MCF 10A (cell line): ENCODE results near the gene PARP9. TPM values are rescaled to one million over a fixed set of nuclear protein-coding genes. Genes with fewer than 3 reads are reported as not detected.

ENCODE experiments used
- BruUV-seq: library from RNA; stranded (reverse); fragments of 400-500 nt; replicated peaks from 2 replicates; lab custom pipeline; 2021; lab: Mats Ljungman, UMichigan
- CTCF ChIA-PET: fragments of 300-600 bp; sonication (Branson Sonifier 250); formaldehyde crosslinking; extraction: SDS; loops from one replicate; lab custom pipeline; 2021; ENCODE audit warnings: antibody characterized with exemption, inconsistent platforms; lab: Yijun Ruan, JAX
- POLR2A ChIA-PET: fragments of 300-600, 350-650 bp; sonication (Branson Sonifier 250); formaldehyde crosslinking; extraction: SDS; loops from one replicate; lab custom pipeline; 2020; ENCODE audit warnings: antibody characterized with exemption, inconsistent platforms; lab: Yijun Ruan, JAX
- DNase-seq: peaks from one replicate; pipeline ENCODE4 v3.0.0-alpha.2; 2018; ENCODE audit not compliant: unreplicated experiment
- H3K27ac Mint-ChIP-seq: one replicate; pipeline ENCODE4 v1.8.0; 2022; ENCODE audit warnings: mild to moderate bottlenecking, low read depth, mixed read lengths; ENCODE audit not compliant: unreplicated experiment
- H3K27me3 Mint-ChIP-seq: one replicate; pipeline ENCODE4 v1.8.0; 2022; ENCODE audit warnings: mixed read lengths; ENCODE audit not compliant: insufficient read depth, unreplicated experiment
- H3K36me3 Mint-ChIP-seq: one replicate; pipeline ENCODE4 v1.8.0; 2022; ENCODE audit warnings: mild to moderate bottlenecking, moderate library complexity, mixed read lengths; ENCODE audit not compliant: insufficient read depth, unreplicated experiment
- H3K4me1 Mint-ChIP-seq: one replicate; pipeline ENCODE4 v1.8.0; 2022; ENCODE audit warnings: mixed read lengths; ENCODE audit not compliant: insufficient read depth, unreplicated experiment
- H3K4me3 Mint-ChIP-seq: one replicate; pipeline ENCODE4 v1.8.0; 2022; ENCODE audit warnings: mild to moderate bottlenecking, moderate library complexity, mixed read lengths; ENCODE audit not compliant: unreplicated experiment
- H3K9me3 Mint-ChIP-seq: one replicate; pipeline ENCODE4 v1.8.0; 2022; ENCODE audit warnings: mixed read lengths; ENCODE audit not compliant: unreplicated experiment
- CTCF ChIP-seq: fragments of 200-600 bp; IDR thresholded peaks from one replicate; pipeline ENCODE4 v1.8.0; 2022; ENCODE audit warnings: antibody characterized with exemption, mild to moderate bottlenecking; ENCODE audit not compliant: unreplicated experiment
- intact Hi-C: fragments of 100-400 bp; cut with micrococcal nuclease; formaldehyde crosslinking; loops from 2 replicates; pipeline ENCODE4 v1.14.1; 2022
- total RNA-seq: library from RNA; stranded (reverse); gene quantifications from 2 replicates; pipeline ENCODE4 v1.2.3, GENCODE V29; 2022

The PARP9 gene
- total RNA-seq, 1 experiment from 2014 or later, result 6.3 TPM

- intact Hi-C loops, result no loop called here
- no peak for DNase-seq
- no peak overlapping the region for H3K4me3 Mint-ChIP-seq
- peaks cover 8% of the 10 kb centered on the region for H3K4me1 Mint-ChIP-seq
- no peak for TF ChIP-seq CTCF
- no peaks in the 10 kb centered on the region for H3K27me3 Mint-ChIP-seq
- H3K9me3 Mint-ChIP-seq, result no peaks in the 10 kb centered on the region
- no TSS peak for BruUV-seq
- ChIA-PET POLR2A (interaction anchor here (5.5 kb wide), 1 partner anchor 121 kb away, joined by 30 read pairs; the partner anchor contains the start of gene PARP14), CTCF (interaction anchor here (0.6 to 9.5 kb wide), 12 partner anchors 9 to 760 kb away, joined by 3 to 140 read pairs (median 3); partner anchors contain the start of gene PARP14)
- peaks cover 23% of the 10 kb centered on the region for H3K36me3 Mint-ChIP-seq
- H3K27ac Mint-ChIP-seq, result no peak overlapping the region
Measured at GRCh38 chr3:122558605-122559004, 5.5 kb downstream of the PARP9 start.

- no TSS peak for BruUV-seq
- CTCF ChIA-PET, result interaction anchor here (0.6 to 9.5 kb wide), 6 partner anchors 9 to 668 kb away, joined by 3 to 140 read pairs (median 4); partner anchors contain the start of gene PARP14
- H3K9me3 Mint-ChIP-seq, result no peaks in the 10 kb centered on the region
- H3K4me1 Mint-ChIP-seq, result no peaks in the 10 kb centered on the region
- no peaks in the 10 kb centered on the region for H3K27me3 Mint-ChIP-seq
- H3K36me3 Mint-ChIP-seq, result peaks cover 23% of the 10 kb centered on the region
- POLR2A ChIA-PET, result no interaction called here
- no peak overlapping the region for H3K4me3 Mint-ChIP-seq
- intact Hi-C loops, result no loop called here
- no peak for TF ChIP-seq CTCF
- H3K27ac Mint-ChIP-seq, result no peak overlapping the region
- no peak for DNase-seq
Measured at GRCh38 chr3:122557356-122557755, 6.7 kb downstream of the PARP9 start.

- Mint-ChIP-seq H3K27me3 (no peaks in the 10 kb centered on the region), H3K36me3 (peaks cover 27% of the 10 kb centered on the region), H3K4me3 (no peak overlapping the region), H3K27ac (no peak overlapping the region), H3K9me3 (no peaks in the 10 kb centered on the region), H3K4me1 (no peaks in the 10 kb centered on the region)
- ChIA-PET POLR2A (interaction anchor here (0.8 to 1.5 kb wide), 3 partner anchors 9 to 125 kb away, joined by 3 to 5 read pairs (median 3); partner anchors contain the start of genes DTX3L, PARP14 and PARP9), CTCF (interaction anchor here (0.7 to 9.5 kb wide), 4 partner anchors 19 to 123 kb away, joined by 3 to 140 read pairs (median 4); partner anchors contain the start of gene PARP14)
- intact Hi-C loops, result no loop called here
- no peak for TF ChIP-seq CTCF
- TSS peak; percentile 28 for BruUV-seq
- DNase-seq, result no peak
Measured at GRCh38 chr3:122555275-122556071, 8.6 kb downstream of the PARP9 start.

- no peak for DNase-seq
- no peaks in the 10 kb centered on the region for H3K9me3 Mint-ChIP-seq
- H3K4me1 Mint-ChIP-seq, result no peaks in the 10 kb centered on the region
- no peak overlapping the region for H3K27ac Mint-ChIP-seq
- BruUV-seq, result no TSS peak
- no peak for TF ChIP-seq CTCF
- intact Hi-C loops, result no loop called here
- peaks cover 35% of the 10 kb centered on the region for H3K36me3 Mint-ChIP-seq
- CTCF ChIA-PET, result interaction anchor here (0.7 to 2.5 kb wide), 3 partner anchors 95 to 126 kb away, joined by 3 to 10 read pairs (median 4); no protein-coding TSS in a partner anchor
- H3K4me3 Mint-ChIP-seq, result no peak overlapping the region
- POLR2A ChIA-PET, result no interaction called here
- no peaks in the 10 kb centered on the region for H3K27me3 Mint-ChIP-seq
Measured at GRCh38 chr3:122553171-122553570, 10.9 kb downstream of the PARP9 start.
